HG03342 (cell line): Measurements from ENCODE around the gene CLEC2A.

Source experiments
- ATAC-seq: cut with Tn5 transposase; IDR thresholded peaks from one replicate; pipeline ENCODE4 v1.9.1; 2021; ENCODE audit warnings: mild to moderate bottlenecking, moderate library complexity; ENCODE audit not compliant: unreplicated experiment

CLEC2A gene

GRCh38 chr12:9935026-9935425 lies 2.9 kb upstream of the CLEC2A start:
- ATAC-seq = no peak

GRCh38 chr12:9933958-9934357 lies 1.8 kb upstream of the CLEC2A start:
- ATAC-seq = no peak

GRCh38 chr12:9931245-9931644 lies 925 bp downstream of the CLEC2A start:
- no peak for ATAC-seq

GRCh38 chr12:9928607-9929006 lies 3.6 kb downstream of the CLEC2A start:
- ATAC-seq = no peak

GRCh38 chr12:9926876-9927275 lies 5.3 kb downstream of the CLEC2A start:
- ATAC-seq = no peak

DNA sequence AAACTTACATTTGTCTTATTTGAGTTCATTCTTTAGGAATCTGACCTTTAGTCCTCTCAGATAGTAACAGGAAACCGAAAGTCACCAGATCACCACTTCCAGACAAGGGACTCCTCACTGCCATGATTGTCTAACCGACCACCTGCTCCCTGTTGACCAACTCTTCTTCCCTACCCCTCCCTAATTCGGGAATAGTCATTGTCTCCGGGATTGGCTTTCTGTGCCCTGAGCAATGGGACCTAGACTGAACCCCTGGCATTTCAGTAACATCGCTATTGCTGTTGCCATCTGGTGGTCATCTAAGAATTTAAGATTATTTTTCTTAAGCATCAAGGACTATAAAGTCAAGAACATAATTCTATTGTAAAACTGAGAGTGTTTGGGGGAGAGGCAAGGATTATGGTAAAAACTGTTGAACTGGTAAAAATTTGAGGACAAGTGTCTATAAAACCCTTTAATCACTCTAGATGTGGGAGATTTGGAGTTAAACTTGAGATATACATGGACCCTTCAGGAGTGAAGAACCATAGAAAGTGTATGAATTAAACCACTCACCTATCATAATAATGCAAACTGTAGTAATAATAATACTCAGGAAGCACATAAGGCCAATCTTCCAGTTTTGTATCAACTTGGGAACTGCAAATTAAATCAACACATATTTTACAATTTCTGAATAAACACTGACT lies 6.3 kb downstream of the CLEC2A start:
- no peak for ATAC-seq

DNA sequence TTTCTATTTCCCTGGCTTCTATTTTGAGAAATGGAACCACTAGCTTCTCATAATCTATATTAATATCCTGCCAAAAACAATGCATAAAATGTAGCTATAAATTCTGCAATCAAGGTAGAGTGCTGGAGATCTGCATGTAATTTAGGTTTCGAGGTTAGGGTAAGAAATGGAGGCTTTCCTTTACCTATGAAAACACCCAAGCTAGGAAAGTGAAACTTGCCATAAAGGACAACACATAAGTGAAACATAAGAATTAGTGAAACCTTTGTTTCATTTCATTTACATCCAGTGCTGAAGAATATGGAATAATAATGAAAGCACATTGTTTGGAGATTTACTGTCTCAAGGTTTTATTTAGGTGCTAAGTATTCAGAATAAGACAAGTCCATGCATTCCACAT lies 9.7 kb downstream of the CLEC2A start:
- no peak for ATAC-seq

DNA sequence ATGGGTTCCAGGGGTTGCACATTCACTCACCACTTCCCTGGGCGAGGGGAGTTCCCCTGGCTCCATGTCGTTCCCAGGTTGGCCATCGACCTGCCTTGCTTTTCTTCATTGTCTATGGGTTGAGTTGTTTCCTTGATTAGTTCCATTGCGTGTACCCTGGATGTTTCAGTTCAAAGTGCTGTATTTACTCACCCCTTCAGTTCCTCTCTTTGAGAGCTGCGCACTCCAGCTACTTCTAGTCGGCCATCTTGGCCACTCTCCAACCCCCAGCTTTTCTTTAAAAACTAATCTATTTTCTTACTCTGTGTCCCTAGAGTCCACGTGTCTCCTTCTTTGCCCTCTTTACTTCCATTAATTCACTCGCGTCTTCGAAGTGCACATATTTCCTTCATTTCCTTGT lies 11.7 kb downstream of the CLEC2A start:
- no peak for ATAC-seq

- ATAC-seq = no peak
These were observed 12.7 kb downstream of the CLEC2A start for GRCh38 chr12:9919443-9919842.

DNA sequence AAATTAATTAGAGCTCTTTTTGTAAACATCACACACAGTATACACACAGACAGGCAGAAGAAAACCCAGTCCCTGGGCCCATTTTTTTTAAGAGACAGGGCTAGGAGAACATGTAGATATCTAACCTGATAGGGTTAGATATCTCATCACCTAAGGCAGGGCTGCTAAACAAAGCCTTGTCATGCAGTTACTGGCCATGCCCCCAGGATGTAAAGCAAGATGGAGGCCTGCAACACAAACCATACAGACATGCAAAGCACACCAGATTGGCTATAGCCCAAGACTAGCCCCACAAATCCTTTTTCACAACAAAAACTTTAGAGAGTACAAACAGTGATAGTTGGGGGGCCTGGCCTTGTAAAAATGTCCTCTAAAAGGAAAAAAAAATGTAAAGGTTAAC lies 20.5 kb downstream of the CLEC2A start:
- no peak for ATAC-seq

DNA sequence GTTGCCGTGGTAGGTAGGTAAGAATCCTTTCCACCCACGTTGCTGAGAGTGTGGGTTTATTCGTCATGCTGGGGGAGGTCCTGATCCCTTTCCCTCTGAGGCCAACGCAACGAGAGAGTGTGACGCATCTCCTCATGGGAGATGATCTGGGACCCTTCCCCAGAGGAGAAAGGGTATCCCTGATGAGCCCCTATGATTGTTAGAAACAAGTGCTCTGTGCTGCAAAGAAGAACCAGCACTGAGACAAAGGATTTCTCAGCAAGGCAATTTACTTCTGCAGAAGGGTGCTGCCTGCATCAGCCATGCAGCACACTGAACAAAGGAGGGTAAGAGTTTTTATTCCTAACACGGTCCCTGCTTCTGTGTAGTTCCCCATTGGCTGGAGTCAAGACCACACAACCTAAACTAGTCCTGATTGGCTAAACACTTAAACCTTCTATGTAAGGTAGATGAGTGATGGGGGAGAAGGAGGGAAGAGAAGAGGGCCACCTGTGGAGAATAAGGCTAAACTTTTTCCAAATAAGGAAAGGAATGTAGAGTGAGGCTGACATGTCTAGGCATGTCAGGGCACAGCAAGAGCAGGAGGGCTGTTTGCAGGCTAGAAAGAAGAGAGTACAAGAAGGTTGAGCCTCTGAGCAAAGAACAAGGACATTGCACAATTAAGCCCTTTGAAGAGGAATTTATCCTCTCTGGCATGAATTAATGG lies 21.3 kb downstream of the CLEC2A start:
- ATAC-seq = no peak

GRCh38 chr12:9909724-9910123 lies 22.4 kb downstream of the CLEC2A start:
- no peak for ATAC-seq

DNA sequence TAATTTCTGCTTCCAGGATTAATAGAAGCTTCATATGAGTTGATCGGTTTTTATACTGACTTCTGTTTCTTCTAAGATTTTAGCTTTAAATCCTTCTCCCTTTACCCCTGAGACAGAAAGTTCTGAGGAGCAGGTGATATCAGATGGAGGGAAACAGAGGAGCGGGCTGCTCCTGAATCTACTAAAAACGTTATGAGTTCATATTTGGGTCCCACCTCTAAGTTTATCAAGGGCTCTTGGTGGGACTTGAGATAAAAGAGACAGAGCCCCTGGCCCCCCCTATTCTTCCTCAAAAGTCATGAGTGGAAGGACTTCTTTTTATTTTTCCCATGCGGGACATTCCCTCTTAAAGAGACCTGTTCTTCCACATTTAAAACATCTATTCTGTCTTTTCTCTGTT lies 23.8 kb downstream of the CLEC2A start:
- ATAC-seq = no peak

GRCh38 chr12:9907769-9908168 lies 24.4 kb downstream of the CLEC2A start:
- no peak for ATAC-seq

DNA sequence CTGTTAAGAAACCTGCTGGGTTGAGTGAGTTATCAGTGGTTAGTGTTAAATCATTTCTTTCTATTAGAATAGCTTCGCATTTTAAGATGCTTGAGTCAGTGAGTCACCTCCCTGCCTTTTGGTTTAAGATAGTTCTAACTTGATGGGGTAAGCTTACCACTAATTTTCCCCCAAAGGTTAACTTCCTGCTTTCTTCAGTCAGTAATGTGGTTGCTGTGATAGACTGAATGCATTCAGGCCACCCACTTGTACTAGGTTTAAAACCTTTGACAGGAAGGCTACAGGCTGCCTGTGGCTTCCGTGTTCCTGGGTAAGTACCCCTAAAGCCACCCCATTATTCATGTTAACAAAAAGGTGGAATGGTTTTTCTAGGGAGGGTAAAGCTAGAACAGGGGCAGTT lies 25.3 kb downstream of the CLEC2A start:
- no peak for ATAC-seq

DNA sequence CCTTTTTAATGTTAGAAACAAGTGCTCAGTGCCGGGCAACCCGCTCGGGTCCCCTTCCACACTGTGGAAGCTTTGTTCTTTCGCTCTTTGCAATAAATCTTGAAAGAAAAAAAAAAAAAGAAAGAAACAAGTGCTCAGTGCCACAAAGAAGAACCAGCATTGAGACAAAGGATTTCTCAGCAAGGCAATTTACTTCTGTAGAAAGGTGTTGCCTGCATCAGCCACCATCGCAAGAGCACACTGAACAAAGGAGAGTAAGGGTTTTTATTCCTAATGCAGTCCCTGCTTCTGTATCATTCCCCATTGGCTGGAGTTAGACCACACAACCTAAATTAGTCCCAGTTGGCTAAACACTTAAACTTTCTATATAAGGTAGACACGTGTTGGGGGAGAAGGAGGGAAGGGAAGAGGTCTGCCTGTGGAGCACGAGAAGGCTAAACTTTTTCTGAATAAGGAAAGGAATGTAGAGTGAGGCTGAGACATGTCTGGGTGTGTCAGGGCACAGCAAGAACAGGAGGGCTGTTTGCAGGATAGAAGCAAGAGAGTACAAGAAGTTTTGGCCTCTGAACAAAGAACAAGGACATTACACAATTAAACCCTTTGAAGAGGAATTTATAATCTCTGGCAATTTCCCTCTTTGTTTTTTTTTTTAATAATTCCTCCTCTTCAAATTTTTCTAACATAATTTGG lies 29.5 kb downstream of the CLEC2A start:
- ATAC-seq = no peak

DNA sequence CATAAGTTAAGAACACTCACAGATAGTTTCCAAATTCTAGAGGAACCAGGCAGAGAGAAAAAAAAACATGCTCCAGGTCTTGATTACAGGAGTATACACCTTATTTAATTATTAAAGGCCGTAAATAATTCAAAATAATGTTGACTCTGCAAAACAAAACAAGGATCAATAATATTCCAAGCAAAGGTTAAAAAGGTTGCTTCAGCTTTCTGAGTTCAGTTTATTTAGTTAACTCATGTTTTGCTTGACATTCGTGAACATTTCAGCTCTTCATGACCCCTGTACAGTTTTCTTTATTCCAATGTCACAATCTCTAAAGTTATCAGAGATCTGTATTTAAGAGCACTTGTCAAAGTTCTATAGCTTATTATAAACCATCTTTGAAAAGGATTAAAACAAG lies 31.2 kb downstream of the CLEC2A start:
- ATAC-seq = no peak

DNA sequence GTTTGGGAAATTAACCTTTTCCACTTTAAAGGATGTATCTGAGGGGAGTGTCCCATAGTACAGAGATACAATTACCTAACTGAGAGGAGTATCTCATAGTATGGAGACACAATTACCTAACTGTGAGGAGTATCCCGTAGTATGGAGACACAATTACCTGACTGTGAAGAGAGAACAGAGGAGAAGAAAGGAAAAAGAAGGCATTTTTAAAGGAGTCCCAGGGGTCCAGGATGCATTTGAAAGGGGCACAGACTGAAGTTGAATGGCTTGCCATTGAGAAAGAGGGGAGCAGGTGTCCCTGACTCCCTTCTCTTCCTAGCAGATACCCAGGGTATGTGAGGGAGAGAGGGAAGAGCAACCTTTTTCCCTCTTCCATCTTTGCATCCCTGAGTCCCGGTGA lies 33.0 kb downstream of the CLEC2A start:
- no peak for ATAC-seq

GRCh38 chr12:9897535-9897934 lies 34.6 kb downstream of the CLEC2A start:
- ATAC-seq = no peak

DNA sequence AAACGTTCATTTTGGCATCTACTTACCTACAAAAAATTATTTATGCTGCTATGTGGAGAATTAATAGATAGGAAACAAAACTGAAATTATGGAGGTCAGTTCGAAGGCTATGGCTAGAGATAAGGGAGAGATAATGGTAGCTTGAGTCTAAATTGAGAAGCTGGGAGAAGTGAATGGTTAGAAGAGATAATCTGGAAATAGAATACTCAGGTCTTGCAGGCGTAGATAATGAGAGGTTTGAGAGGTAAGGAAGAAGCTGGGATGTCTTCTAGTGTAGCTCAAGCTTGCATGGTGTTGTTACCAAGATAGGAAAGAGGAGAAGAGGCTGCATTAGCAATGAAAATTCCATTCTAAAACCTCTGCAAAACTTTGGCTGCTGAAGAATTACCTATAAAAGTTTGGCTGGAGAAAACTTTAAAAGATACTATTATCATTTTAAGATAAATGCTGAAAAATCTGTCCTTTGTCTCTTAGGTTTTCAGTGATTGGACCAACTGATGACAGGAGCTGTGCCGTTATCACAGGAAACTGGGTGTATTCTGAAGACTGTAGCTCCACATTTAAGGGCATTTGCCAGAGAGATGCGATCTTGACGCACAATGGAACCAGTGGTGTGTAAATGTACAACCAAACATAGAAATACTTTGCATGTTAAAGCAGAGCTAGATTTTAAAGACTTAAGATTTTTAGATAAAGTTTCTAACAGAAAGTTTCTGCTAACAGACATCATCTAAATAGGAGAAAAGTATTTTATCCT lies 36.8 kb downstream of the CLEC2A start:
- ATAC-seq = no peak

DNA sequence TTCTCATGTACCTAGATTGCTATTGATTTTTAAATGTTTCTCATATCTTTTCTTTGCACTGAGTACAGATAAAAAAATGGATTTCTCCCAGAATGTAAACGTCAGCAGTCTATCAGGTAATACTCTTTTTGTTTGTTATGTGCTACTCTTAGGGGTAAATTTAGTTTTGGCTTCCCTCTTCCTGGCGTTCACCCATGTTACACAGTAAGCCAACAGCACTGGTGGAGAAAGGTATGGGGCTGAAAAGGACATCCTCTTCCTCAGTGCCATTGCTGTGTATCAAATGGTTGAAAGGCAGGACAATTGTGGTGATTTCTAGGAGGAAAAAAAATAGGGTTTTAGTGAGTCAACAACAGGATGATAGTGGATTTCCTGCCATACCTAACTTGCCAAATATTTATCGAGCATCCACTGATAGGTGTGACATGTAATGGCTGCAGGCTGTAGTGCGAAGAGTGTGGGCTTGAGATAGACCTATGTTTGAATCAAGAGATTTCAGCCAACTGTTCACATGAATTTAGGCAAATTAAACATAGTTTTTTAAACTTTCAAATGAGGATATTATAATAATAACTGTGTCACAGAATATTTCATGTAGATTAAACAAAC lies 43.4 kb downstream of the CLEC2A start:
- ATAC-seq = no peak
